Germinal center (tissue), 1 donor: Measurements from ENCODE around the gene TMEM131L.
"Not testable (repeated sequence)": the region's sequence is repeated elsewhere in the genome, so short reads cannot be mapped to it uniquely, and the experiment has no call there.

Source experiments
- DNase-seq: peaks from one replicate; pipeline ENCODE4 v3.0.0; 2012; ENCODE audit warnings: mixed read lengths, low spot score

The TMEM131L gene

GRCh38 chr4:153499005-153499404 is 32.8 kb downstream of the TMEM131L start:
- DNase-seq: no peak

GRCh38 chr4:153501578-153501977 is 35.4 kb downstream of the TMEM131L start:
- DNase-seq: no peak

GRCh38 chr4:153502584-153502983 is 36.4 kb downstream of the TMEM131L start:
- no peak for DNase-seq

GRCh38 chr4:153506341-153507309 is 40.5 kb downstream of the TMEM131L start:
- DNase-seq: no peak

GRCh38 chr4:153507310-153508073 is 41.3 kb downstream of the TMEM131L start:
- DNase-seq: no peak

GRCh38 chr4:153509212-153509611 is 43.1 kb downstream of the TMEM131L start:
- DNase-seq: not testable (repeated sequence)

- no peak for DNase-seq
Observed at GRCh38 chr4:153509724-153510123, 43.6 kb downstream of the TMEM131L start.

GRCh38 chr4:153510252-153511001 is 44.3 kb downstream of the TMEM131L start:
- no peak for DNase-seq

- DNase-seq: no peak
Observed at GRCh38 chr4:153511104-153511503, 44.9 kb downstream of the TMEM131L start.

GRCh38 chr4:153512162-153512852 is 46.1 kb downstream of the TMEM131L start:
- no peak for DNase-seq

GRCh38 chr4:153512952-153513500 is 46.9 kb downstream of the TMEM131L start:
- no peak for DNase-seq

GRCh38 chr4:153513596-153513995 is 47.4 kb downstream of the TMEM131L start:
- no peak for DNase-seq

- no peak for DNase-seq
Observed at GRCh38 chr4:153514001-153514526, 47.9 kb downstream of the TMEM131L start.

- DNase-seq: no peak
Observed at GRCh38 chr4:153514688-153515426, 48.7 kb downstream of the TMEM131L start.

- DNase-seq: no peak
Observed at GRCh38 chr4:153517159-153517558, 51.0 kb downstream of the TMEM131L start.

- no peak for DNase-seq
Observed at GRCh38 chr4:153518001-153518400, 51.8 kb downstream of the TMEM131L start.

GRCh38 chr4:153518637-153519389 is 52.7 kb downstream of the TMEM131L start:
- DNase-seq: no peak

GRCh38 chr4:153519687-153520086 is 53.5 kb downstream of the TMEM131L start:
- DNase-seq: no peak

- no peak for DNase-seq
Observed at GRCh38 chr4:153520227-153520626, 54.1 kb downstream of the TMEM131L start.
